Dermis blood vessel endothelial cell (primary cell): ENCODE results near the gene DDX10. TPM values are rescaled to one million over a fixed set of nuclear protein-coding genes. Genes with fewer than 3 reads are reported as not detected.
A peak's percentile ranks its signal among the peaks of the same experiment; 100 is the strongest.

Experiments
- DNase-seq: peaks from one replicate; pipeline ENCODE4 v3.0.0; 2010
- total RNA-seq: library from RNA; depleted of rRNA; stranded (reverse); fragments of >200 nt; gene quantifications from 2 replicates; pipeline ENCODE4 v1.2.3, GENCODE V29; 2014

Gene DDX10
- total RNA-seq, 1 donor from 2014 or later: 36.9 TPM

GRCh38 chr11:108947654-108948570 is 283.0 kb downstream of the DDX10 start:
- peak; percentile 24 for DNase-seq

GRCh38 chr11:108958368-108959104 is 293.7 kb downstream of the DDX10 start:
- peak; percentile 65 for DNase-seq

- DNase-seq: no peak
Measured at GRCh38 chr11:108959105-108959761, 294.4 kb downstream of the DDX10 start.

- DNase-seq: no peak
Measured at GRCh38 chr11:108959874-108960273, 295.0 kb downstream of the DDX10 start.

DNA sequence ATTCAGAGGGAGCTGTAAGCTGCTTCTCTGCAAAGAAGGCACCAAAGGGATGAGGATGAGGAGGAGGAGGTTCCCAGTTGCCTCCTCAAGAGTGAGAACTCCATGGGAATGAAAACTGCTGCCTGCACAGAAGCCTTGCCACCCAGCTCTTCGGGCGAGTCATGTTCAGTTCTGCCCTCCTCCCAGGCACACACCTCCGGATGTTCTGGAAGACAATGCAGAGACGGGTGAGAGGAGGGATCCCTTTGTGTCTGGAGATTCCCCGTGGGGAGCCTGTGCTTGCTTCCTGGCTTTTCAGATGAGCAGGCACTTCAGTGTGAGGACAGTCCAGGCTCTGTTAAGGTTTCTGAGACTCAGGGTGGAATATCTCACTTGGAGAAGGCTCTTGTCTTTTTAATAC is 295.6 kb downstream of the DDX10 start:
- peak; percentile 32 for DNase-seq

GRCh38 chr11:108961095-108961494 is 296.2 kb downstream of the DDX10 start:
- DNase-seq: no peak

DNA sequence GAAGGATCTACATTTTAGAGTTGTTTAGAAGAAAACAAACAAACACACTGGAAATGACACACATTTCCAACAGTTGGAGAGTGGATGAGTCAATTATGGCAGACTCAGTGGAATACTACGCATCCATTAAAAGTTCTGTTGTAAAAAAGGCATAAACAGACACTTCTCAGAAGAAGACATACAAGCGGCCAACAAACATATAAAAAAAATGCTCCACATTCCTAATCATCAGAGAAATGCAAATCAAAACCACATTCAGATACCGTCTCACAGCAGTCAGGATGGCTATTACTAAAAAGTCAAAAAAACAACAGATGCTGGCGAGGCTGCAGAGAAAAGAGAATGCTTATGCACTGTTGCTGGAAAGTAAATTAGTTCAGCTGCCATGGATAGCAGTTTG is 298.2 kb downstream of the DDX10 start:
- no peak for DNase-seq

DNA sequence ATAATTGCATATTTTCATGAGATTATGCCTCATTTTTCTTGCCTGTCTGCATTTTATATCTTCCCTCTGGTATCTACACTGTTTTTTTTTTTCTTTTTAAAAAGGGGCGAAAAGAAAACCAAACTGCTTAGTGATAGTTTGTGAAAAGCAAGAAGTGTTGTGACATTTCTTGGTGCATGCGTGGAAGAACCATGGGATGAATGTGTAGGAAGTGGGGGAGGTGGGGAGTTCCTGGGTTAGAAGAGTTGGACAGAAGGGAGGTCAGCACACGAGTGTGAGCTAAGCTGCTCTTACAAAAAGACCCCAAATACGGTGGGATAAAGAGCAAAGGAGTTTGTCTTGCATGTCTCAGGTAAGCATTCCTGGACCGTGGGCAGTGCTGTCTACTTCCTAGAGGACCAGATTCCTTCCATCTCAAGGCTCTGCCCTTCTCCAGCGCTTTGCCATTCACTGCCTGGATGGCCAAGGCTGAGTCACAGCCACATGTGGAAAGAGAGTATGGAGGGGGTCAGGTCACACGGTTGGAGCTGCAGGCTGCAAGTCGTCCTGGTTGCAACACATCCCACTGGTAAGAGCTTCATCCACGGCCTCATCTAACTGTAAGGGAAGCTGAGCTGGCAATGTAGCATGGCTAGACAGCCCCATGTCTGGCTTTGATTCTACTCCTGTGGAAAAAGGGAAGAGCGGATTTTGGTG is 300.6 kb downstream of the DDX10 start:
- DNase-seq: no peak

DNA sequence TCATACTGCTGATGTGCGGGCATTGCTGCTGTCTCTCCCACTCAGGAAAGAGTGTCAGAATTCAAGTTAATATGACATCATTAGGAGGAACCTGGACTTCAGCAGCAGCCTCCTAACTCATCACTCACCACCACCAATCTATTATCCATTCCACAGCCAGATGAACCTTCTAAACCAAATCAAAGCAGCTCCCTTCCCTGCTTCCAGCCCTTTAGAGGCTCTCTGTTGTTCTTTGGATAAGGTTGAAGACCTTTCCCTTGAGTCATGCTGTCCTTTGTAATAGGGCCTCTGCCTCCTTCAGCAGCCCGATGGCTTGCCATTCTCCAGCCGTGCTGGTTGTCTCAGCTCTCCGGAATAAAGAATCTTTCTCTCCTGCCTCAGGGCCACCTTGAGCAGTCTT is 301.3 kb downstream of the DDX10 start:
- DNase-seq: no peak

GRCh38 chr11:108966978-108967377 is 302.1 kb downstream of the DDX10 start:
- no peak for DNase-seq

DNA sequence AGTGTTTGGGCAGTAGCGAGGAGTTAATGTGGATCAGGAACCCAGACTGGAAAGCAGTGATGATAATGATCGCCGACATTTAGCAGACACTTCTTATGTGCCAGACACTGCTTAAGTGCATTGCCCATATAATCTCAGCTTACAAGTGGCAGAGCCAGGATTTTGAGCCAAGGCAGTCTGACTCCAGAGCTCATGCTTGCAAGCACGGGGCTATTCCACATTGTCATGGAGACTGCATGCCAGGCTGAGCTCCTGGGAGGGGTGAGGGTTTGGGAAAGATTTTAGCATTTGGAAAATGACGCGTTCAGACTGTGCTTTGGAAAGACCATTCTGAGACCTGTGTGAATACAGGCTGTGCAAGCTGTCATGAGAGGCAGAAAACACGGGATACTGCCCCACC is 302.7 kb downstream of the DDX10 start:
- no peak for DNase-seq

GRCh38 chr11:108970221-108970991 is 305.5 kb downstream of the DDX10 start:
- no peak for DNase-seq

DNA sequence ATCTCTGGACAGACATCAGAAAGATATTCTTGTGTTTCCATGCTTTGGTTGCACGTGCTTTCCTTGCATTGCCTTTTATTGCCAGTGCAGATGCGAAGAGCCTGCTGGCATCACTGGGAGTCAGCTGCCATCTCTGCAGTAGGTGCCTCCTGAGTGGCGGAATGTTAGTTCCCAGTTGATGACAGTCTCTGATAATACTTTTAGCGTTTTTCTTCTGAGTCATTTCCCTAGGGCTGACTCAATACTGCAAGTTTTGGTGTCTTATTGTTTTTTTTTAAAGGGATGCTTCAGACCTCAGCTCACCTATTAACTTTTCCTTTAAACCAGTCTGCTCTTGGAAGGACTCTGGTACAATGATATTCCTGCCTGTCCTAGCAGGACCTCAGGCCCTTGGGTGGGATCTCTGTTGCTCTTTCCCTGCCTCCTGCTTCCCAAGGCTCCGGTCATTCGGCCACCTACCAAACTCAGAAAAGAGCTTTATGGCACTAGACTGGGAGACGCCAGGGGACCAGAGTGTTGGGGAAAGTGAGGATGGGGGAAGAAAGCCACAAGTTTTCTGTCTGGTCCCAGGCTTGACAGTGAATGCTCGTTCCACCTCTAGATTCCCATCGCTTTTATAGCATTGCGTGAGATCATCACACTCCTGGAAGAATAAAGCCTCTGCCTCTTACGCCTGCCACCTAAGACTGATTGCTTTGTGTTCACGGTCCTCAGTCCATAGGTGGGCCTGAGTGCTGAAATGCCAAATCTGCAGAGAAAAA is 308.7 kb downstream of the DDX10 start:
- DNase-seq: peak; percentile 78

- DNase-seq: no peak
Measured at GRCh38 chr11:108975026-108975425, 310.2 kb downstream of the DDX10 start.

- DNase-seq: no peak
Measured at GRCh38 chr11:108975641-108976071, 310.8 kb downstream of the DDX10 start.

- no peak for DNase-seq
Measured at GRCh38 chr11:108983636-108984420, 319.0 kb downstream of the DDX10 start.

GRCh38 chr11:108984523-108984922 is 319.7 kb downstream of the DDX10 start:
- DNase-seq: no peak

DNA sequence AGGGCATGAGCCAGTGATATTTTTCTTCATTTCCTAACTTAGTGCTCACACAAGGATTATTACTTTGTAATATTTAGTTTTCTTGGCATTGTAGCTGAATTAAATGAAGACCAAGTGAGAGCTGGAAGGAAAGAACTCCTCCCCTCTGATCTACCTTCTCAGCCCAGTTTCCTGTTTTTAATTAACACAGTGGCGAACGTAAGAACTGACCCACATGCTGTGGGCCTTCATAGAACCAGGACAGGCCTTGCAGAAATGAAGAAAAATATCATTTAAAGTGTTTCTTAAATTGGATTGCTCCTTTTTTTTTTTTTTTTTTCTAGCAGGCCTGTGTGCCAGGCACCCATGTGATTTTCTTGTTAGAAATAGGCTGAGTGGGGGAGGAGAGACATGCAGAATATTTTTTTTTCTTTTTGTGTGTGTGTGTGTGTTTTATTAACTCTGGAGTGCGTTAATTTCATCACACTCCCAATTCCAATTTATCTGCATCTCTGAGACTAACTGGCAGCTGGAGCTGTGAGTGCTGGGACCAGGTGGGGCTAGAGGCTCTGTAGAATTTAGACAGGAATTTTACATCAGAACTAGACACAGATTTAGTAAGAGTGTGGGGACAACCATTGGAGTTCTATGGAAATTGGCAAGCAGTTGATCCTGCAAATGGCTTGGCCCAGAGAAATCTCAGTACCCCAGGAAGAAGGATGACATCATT is 320.5 kb downstream of the DDX10 start:
- peak; percentile 24 for DNase-seq

- DNase-seq: peak; percentile 80
Measured at GRCh38 chr11:108985945-108986279, 321.0 kb downstream of the DDX10 start.
